Measurements from ENCODE around the gene ZNF350. TPM values are rescaled to one million over a fixed set of nuclear protein-coding genes. Genes with fewer than 3 reads are reported as not detected.
"Not testable (repeated sequence)": the region's sequence is repeated elsewhere in the genome, so short reads cannot be mapped to it uniquely, and the experiment has no call there.

ZNF350 gene
- total and polyA plus RNA-seq, 4 donors: 2.1 to 4.9 (median 3.6) TPM

- WGBS: 98% methylated on average over 4 of the region's 4 CpGs
- no peak for TF ChIP-seq YY1 (IDR thresholded peaks at IDR 0.05)
- no peak for TF ChIP-seq SP1 (IDR thresholded peaks at IDR 0.05)
- TF ChIP-seq RXRA (IDR thresholded peaks at IDR 0.05): no peak
- no peak for TF ChIP-seq HNF4G (IDR thresholded peaks at IDR 0.05)
- no peak for TF ChIP-seq HNF4A (conservative IDR thresholded peaks at IDR 0.05)
- no peak for TF ChIP-seq NR2F2 (IDR thresholded peaks at IDR 0.05)
- no peak for TF ChIP-seq JUND (IDR thresholded peaks at IDR 0.05)
- TF ChIP-seq FOXA2 (IDR thresholded peaks at IDR 0.05): no peak
- no peak for TF ChIP-seq ATF3 (IDR thresholded peaks at IDR 0.05)
- no peak overlapping the region for H3K9ac ChIP-seq (ENCODE audit: low read depth in 1 of 2, low read length in 2 of 2)
- H3K4me1 ChIP-seq (ENCODE audit: control insufficient read depth in 4 of 4, insufficient read depth in 4 of 4, low read length in 3 of 4): peaks cover 0 to 12% (median 5%) of the 10 kb centered on the region in 4 donors
- no peak overlapping the region for H3K27ac ChIP-seq (ENCODE audit: low read depth in 1 of 2, low read length in 2 of 2)
- peaks cover 24 to 67% (median 35%) of the 10 kb centered on the region in 4 donors for H3K9me3 ChIP-seq (ENCODE audit: control insufficient read depth in 4 of 4, low read length in 3 of 4)
- no peaks in the 10 kb centered on the region for H3K27me3 ChIP-seq (ENCODE audit: control insufficient read depth in 4 of 4, insufficient read depth in 4 of 4, low read length in 3 of 4)
- no peak for DNase-seq (ENCODE audit: low spot score)
- H3K36me3 ChIP-seq (ENCODE audit: control insufficient read depth in 4 of 4, insufficient read depth in 3 of 4, low read depth in 1 of 4, low read length in 3 of 4): peaks cover 2 to 20% (median 13%) of the 10 kb centered on the region in 4 donors
- H3K4me3 ChIP-seq (ENCODE audit: low read depth in 1 of 3, low read length in 3 of 3): peak overlapping the region in 1 of 3 donors; percentile 30
Observed at GRCh38 chr19:51983361-51983760, 3.3 kb downstream of the ZNF350 start.

GRCh38 chr19:51980926-51981325, 5.7 kb downstream of the ZNF350 start:
- not testable (repeated sequence) for H3K4me1 ChIP-seq (ENCODE audit: control insufficient read depth in 4 of 4, insufficient read depth in 4 of 4, low read length in 3 of 4); DNase-seq (ENCODE audit: low spot score); H3K27me3 ChIP-seq (ENCODE audit: control insufficient read depth in 4 of 4, insufficient read depth in 4 of 4, low read length in 3 of 4); H3K27ac ChIP-seq (ENCODE audit: low read depth in 1 of 2, low read length in 2 of 2); H3K9ac ChIP-seq (ENCODE audit: low read depth in 1 of 2, low read length in 2 of 2)
- Histone ChIP-seq H3K9me3 (ENCODE audit: control insufficient read depth in 4 of 4, low read length in 3 of 4) (peaks cover 40 to 80% (median 51%) of the 10 kb centered on the region in 4 donors), H3K36me3 (ENCODE audit: control insufficient read depth in 4 of 4, insufficient read depth in 3 of 4, low read depth in 1 of 4, low read length in 3 of 4) (peaks cover 2 to 26% (median 17%) of the 10 kb centered on the region in 4 donors), H3K4me3 (ENCODE audit: low read depth in 1 of 3, low read length in 3 of 3) (peak overlapping the region in 1 of 3 donors; percentile 63)
- WGBS: 92% methylated on average over 6 of the region's 6 CpGs

GRCh38 chr19:51980116-51980736, 6.4 kb downstream of the ZNF350 start:
- TF ChIP-seq RXRA (IDR thresholded peaks at IDR 0.05) (no peak), CTCF (IDR thresholded peaks at IDR 0.05; ENCODE audit: low read depth, low read length, missing input control) (no peak)
- DNase-seq (ENCODE audit: low spot score): no peak
- Histone ChIP-seq H3K4me1 (ENCODE audit: control insufficient read depth in 4 of 4, insufficient read depth in 4 of 4, low read length in 3 of 4) (peaks cover 0 to 2% (median under 1%) of the 10 kb centered on the region in 4 donors), H3K9ac (ENCODE audit: low read depth in 1 of 2, low read length in 2 of 2) (no peak overlapping the region), H3K27me3 (ENCODE audit: control insufficient read depth in 4 of 4, insufficient read depth in 4 of 4, low read length in 3 of 4) (no peaks in the 10 kb centered on the region), H3K36me3 (ENCODE audit: control insufficient read depth in 4 of 4, insufficient read depth in 3 of 4, low read depth in 1 of 4, low read length in 3 of 4) (peaks cover 2 to 28% (median 18%) of the 10 kb centered on the region in 4 donors), H3K9me3 (ENCODE audit: control insufficient read depth in 4 of 4, low read length in 3 of 4) (peaks cover 40 to 86% (median 53%) of the 10 kb centered on the region in 4 donors), H3K27ac (ENCODE audit: low read depth in 1 of 2, low read length in 2 of 2) (no peak overlapping the region), H3K4me3 (ENCODE audit: low read depth in 1 of 3, low read length in 3 of 3) (peak overlapping the region in 1 of 3 donors; percentile 63)
- 86% methylated on average over 6 of the region's 6 CpGs for WGBS

- DNase-seq (ENCODE audit: low spot score): no peak
- Histone ChIP-seq H3K36me3 (ENCODE audit: control insufficient read depth in 4 of 4, insufficient read depth in 3 of 4, low read depth in 1 of 4, low read length in 3 of 4) (peaks cover 5 to 40% (median 29%) of the 10 kb centered on the region in 4 donors), H3K9ac (ENCODE audit: low read depth in 1 of 2, low read length in 2 of 2) (no peak overlapping the region), H3K27ac (ENCODE audit: low read depth in 1 of 2, low read length in 2 of 2) (no peak overlapping the region), H3K4me1 (ENCODE audit: control insufficient read depth in 4 of 4, insufficient read depth in 4 of 4, low read length in 3 of 4) (no peaks in the 10 kb centered on the region), H3K27me3 (ENCODE audit: control insufficient read depth in 4 of 4, insufficient read depth in 4 of 4, low read length in 3 of 4) (no peaks in the 10 kb centered on the region), H3K4me3 (ENCODE audit: low read depth in 1 of 3, low read length in 3 of 3) (peak overlapping the region in 2 of 3 donors; percentile 51 to 63), H3K9me3 (ENCODE audit: control insufficient read depth in 4 of 4, low read length in 3 of 4) (peaks cover 47 to 89% (median 62%) of the 10 kb centered on the region in 4 donors)
- WGBS: 97% methylated on average over 4 of the region's 4 CpGs
- TF ChIP-seq YY1 (IDR thresholded peaks at IDR 0.05): no peak
- no peak for TF ChIP-seq NR2F2 (IDR thresholded peaks at IDR 0.05)
- no peak for TF ChIP-seq ATF3 (IDR thresholded peaks at IDR 0.05)
- TF ChIP-seq MAX (IDR thresholded peaks at IDR 0.05): no peak
- no peak for TF ChIP-seq ZBTB33 (IDR thresholded peaks at IDR 0.05)
- no peak for TF ChIP-seq EGR1 (IDR thresholded peaks at IDR 0.05; ENCODE audit: low read depth in 2 of 2)
- TF ChIP-seq JUND (IDR thresholded peaks at IDR 0.05): no peak
Observed at GRCh38 chr19:51978882-51979281, 7.8 kb downstream of the ZNF350 start.

Data from liver (tissue), 9 donors.